Measurements from ENCODE around the gene GRIA1. TPM values are rescaled to one million over a fixed set of nuclear protein-coding genes. Genes with fewer than 3 reads are reported as not detected.
A peak's percentile ranks its signal among the peaks of the same experiment; 100 is the strongest.

Gene GRIA1
- total RNA-seq, 4 donors from 2014 or later: 0.27 to 1.9 (median 0.99) TPM

- Histone ChIP-seq H3K27me3 (no peaks in the 10 kb centered on the region), H3K9me3 (no peaks in the 10 kb centered on the region), H3K27ac (no peak overlapping the region), H3K36me3 (no peaks in the 10 kb centered on the region), H3K4me3 (no peak overlapping the region), H3K4me1 (peaks cover 0 to 3% (median 2%) of the 10 kb centered on the region in 3 donors)
- ATAC-seq: no peak
- TF ChIP-seq EP300 (IDR thresholded peaks at IDR 0.05): no peak
- TF ChIP-seq POLR2AphosphoS5 (IDR thresholded peaks at IDR 0.05): no peak
- TF ChIP-seq, protein P1, sequence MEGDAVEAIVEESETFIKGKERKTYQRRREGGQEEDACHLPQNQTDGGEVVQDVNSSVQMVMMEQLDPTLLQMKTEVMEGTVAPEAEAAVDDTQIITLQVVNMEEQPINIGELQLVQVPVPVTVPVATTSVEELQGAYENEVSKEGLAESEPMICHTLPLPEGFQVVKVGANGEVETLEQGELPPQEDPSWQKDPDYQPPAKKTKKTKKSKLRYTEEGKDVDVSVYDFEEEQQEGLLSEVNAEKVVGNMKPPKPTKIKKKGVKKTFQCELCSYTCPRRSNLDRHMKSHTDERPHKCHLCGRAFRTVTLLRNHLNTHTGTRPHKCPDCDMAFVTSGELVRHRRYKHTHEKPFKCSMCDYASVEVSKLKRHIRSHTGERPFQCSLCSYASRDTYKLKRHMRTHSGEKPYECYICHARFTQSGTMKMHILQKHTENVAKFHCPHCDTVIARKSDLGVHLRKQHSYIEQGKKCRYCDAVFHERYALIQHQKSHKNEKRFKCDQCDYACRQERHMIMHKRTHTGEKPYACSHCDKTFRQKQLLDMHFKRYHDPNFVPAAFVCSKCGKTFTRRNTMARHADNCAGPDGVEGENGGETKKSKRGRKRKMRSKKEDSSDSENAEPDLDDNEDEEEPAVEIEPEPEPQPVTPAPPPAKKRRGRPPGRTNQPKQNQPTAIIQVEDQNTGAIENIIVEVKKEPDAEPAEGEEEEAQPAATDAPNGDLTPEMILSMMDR (IDR thresholded peaks at IDR 0.05): no peak
- no peak for TF ChIP-seq POLR2A (IDR thresholded peaks at IDR 0.05)
- WGBS, 2 donors (ENCODE audit: low coverage in 1 of 2): 57% methylated on average over 1 of the region's 1 CpG; no CpG with 5 or more reads in 1 of the 2 donors
These were observed 56.1 kb downstream of the GRIA1 start for GRCh38 chr5:153546566-153546965.

DNA sequence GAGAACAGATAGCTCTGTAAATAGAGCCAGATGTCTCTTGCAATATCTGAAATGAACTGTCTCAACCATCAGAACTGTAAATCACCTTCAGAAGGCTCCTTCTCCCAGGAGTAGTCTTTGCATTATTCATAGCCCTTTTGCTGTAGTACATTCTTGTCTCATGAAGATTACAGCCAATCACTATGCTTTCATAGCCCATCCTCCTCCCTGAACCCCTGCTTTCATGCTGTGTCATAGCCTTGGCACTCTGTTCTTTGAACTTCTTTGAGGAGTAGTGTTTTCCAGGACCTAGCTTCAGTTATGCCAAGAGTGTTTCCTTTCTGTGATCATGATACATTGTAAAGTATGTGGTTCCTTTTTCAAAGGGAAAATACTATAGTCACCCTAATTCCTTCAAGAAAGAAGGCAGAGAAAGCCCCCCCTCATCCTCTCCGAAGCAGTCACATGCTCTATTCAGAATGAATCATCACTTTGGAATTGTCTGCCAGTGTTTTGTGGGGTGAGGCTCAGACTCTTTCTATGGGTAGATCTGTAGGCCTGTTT is 61.1 kb downstream of the GRIA1 start:
- Histone ChIP-seq H3K4me1 (peaks cover 0 to 12% (median 6%) of the 10 kb centered on the region in 3 donors), H3K36me3 (no peaks in the 10 kb centered on the region), H3K4me3 (no peak overlapping the region), H3K9me3 (no peaks in the 10 kb centered on the region), H3K27ac (peak overlapping the region in 2 of 4 donors; percentile 12 to 25), H3K27me3 (no peaks in the 10 kb centered on the region)
- ATAC-seq: peak; percentile 67
- TF ChIP-seq POLR2A (IDR thresholded peaks at IDR 0.05) (no peak), POLR2AphosphoS5 (IDR thresholded peaks at IDR 0.05) (peak; percentile 12)
- WGBS, 2 donors (ENCODE audit: low coverage in 1 of 2): 0% methylated on average over 1 of the region's 1 CpG; no CpG with 5 or more reads in 1 of the 2 donors

DNA sequence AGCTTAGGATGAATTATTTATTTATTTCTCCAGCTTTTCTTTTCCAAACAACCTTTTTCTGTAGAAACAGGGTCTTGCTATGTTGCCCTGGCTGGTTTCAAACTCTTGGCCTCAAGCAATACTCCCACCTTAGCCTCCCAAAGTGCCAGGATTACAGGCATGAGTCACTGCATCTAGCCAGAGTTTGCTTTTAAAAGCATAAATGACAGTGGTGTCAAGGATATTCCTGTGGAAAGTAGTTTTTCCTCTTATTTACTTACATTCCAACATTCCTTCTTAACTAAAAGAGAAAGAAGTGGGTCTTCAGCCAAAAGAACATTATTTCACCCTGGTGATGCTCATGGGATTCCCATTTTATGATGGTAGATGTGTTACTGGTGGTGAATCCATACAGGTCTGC is 62.4 kb downstream of the GRIA1 start:
- Histone ChIP-seq H3K4me3 (no peak overlapping the region), H3K27ac (no peak overlapping the region), H3K4me1 (peaks cover 0 to 12% (median 6%) of the 10 kb centered on the region in 3 donors), H3K36me3 (no peaks in the 10 kb centered on the region), H3K27me3 (no peaks in the 10 kb centered on the region), H3K9me3 (no peaks in the 10 kb centered on the region)
- TF ChIP-seq, protein P1 (IDR thresholded peaks at IDR 0.05): no peak
- TF ChIP-seq POLR2A (IDR thresholded peaks at IDR 0.05) (no peak), EP300 (IDR thresholded peaks at IDR 0.05) (no peak), POLR2AphosphoS5 (IDR thresholded peaks at IDR 0.05) (no peak)
- no peak for ATAC-seq

GRCh38 chr5:153555420-153556114 is 65.1 kb downstream of the GRIA1 start:
- ATAC-seq: no peak
- H3K4me3 ChIP-seq: no peak overlapping the region
- no peak overlapping the region for H3K27ac ChIP-seq
- no peaks in the 10 kb centered on the region for H3K27me3 ChIP-seq
- peaks cover 0 to 12% (median 6%) of the 10 kb centered on the region in 3 donors for H3K4me1 ChIP-seq
- no peaks in the 10 kb centered on the region for H3K9me3 ChIP-seq
- WGBS, 2 donors (ENCODE audit: low coverage in 1 of 2): 74% methylated on average over 6 of the region's 6 CpGs; no CpG with 5 or more reads in 1 of the 2 donors
- H3K36me3 ChIP-seq: no peaks in the 10 kb centered on the region
- no peak for TF ChIP-seq POLR2A (IDR thresholded peaks at IDR 0.05)
- TF ChIP-seq EP300 (IDR thresholded peaks at IDR 0.05): no peak
- TF ChIP-seq POLR2AphosphoS5 (IDR thresholded peaks at IDR 0.05): no peak
- TF ChIP-seq, protein P1 (IDR thresholded peaks at IDR 0.05): no peak

- Histone ChIP-seq H3K27me3 (no peaks in the 10 kb centered on the region), H3K27ac (no peak overlapping the region), H3K9me3 (no peaks in the 10 kb centered on the region), H3K4me1 (no peaks in the 10 kb centered on the region), H3K4me3 (no peak overlapping the region), H3K36me3 (no peaks in the 10 kb centered on the region)
- WGBS, 2 donors (ENCODE audit: low coverage in 1 of 2): 75 to 76% methylated on average over 3 of the region's 3 CpGs
- TF ChIP-seq, protein P1 (IDR thresholded peaks at IDR 0.05): no peak
- TF ChIP-seq EP300 (IDR thresholded peaks at IDR 0.05): no peak
- TF ChIP-seq POLR2A (IDR thresholded peaks at IDR 0.05): no peak
- TF ChIP-seq POLR2AphosphoS5 (IDR thresholded peaks at IDR 0.05): no peak
- no peak for ATAC-seq
These were observed 68.5 kb downstream of the GRIA1 start for GRCh38 chr5:153558957-153559356.

Data from gastroesophageal sphincter (tissue), 4 donors.